SIG-M5 treated with dmso at 0.1 percent for 504 hours (cell line): ENCODE data around the gene MAPKAP1.

ENCODE experiments used
- DNase-seq: peaks from one replicate; lab custom pipeline; 2025; ENCODE audit not compliant: unreplicated experiment; lab: John Stamatoyannopoulos, UW

The MAPKAP1 gene

DNA sequence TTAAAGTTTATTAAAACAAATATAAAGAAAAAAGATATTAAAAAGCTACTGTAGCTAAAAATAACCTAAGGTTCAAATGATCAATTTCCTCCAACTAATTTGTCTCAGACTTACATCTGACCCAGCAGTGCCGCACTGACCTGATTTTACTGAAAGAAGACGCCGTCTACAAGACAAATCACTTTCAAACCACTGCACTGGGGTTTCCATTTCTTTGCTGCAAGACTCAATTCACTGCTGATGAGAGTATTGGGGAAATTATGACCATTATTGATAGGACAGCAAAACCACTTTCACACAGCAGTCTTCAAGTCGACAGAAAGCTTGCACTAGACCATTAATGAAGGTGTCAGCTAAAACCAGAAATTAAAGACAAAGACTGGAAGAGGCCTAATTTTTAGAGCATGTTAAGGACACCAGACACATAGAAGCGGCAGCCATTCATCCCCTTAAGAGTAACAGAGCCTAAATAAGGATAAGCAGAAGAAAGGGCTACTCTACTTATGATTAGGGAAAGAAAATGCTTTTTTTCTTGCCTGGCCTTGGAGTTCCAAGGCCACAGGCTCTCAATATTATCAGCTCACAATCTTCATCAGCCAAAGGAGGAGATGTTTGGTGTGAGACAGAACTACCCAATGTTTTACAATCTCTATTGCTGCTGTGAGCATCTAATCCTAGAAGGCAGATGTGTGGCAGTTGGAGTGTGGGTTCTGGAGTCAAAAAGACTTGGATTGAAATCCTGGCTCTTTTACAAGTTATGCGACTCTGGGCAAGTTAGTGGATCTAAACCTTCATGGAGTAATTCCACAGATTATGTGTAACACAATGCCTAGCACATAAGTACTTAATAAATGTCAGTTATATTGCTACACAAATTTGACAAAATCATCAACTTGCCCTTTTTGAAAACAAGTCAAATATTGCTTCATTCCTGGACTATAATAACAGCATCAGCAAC, 190.7 kb downstream of the MAPKAP1 start:
- DNase-seq = no peak

DNA sequence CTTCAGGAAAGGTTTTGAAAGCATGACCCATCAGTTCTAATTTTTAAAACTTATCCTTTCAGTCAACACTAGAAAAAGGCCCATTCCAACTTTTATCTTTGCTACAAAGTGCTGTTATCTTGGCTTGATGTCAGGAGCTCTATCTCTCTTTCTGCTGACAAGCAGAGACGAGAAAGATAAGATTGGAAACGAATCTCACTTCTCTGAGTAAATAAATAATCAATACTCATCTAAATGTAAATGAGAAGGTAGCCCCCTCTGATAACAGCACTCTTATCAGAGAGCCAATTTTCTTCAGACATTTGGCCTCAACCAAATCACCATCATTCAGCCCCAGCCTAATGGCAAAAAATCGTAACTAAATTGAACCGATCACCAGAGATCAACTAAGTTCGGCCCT, 191.7 kb downstream of the MAPKAP1 start:
- DNase-seq = no peak

- no peak for DNase-seq
Measured at GRCh38 chr9:125514468-125514867, 192.5 kb downstream of the MAPKAP1 start.

- DNase-seq = no peak
Measured at GRCh38 chr9:125513668-125514413, 193.2 kb downstream of the MAPKAP1 start.

DNA sequence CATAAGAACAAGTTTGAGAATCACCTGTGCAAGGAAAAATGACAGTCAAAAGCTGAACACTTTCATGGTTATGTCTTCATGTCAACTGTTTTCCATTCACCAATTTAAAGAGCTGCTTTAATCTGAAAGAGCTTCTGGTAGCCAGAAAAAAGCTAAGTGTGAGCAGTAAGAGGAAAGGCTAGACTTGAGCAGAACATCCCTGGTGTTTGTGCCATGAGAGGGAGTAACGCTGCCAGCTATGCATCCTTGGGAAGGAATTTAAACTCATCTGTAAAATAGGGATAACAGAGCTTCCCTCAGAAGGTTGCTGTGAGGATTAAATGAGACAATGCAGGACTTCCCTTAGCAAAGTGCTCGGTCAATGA, 193.7 kb downstream of the MAPKAP1 start:
- DNase-seq = no peak

- DNase-seq = no peak
Measured at GRCh38 chr9:125511789-125512660, 195.0 kb downstream of the MAPKAP1 start.

GRCh38 chr9:125510980-125511379, 196.0 kb downstream of the MAPKAP1 start:
- no peak for DNase-seq

- no peak for DNase-seq
Measured at GRCh38 chr9:125509476-125509875, 197.5 kb downstream of the MAPKAP1 start.

DNA sequence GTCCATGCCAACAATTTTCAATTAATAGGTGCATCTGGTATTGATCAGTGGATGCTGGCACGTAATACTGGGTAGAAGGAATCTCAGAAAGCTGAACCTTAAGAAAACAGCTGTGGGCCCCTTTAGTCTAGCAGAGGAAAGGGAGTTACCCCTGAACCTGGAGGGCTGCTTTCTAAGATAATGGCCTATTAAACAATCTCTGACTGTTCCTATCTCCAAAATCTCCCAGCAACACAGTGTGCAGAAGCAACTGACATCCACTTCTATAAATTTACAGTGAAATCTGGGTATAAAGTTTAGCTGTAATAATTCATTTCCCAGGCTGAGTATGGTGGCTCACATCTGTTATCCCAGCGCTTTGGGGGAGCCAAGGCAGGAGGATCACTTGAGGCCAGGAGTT, 198.8 kb downstream of the MAPKAP1 start:
- no peak for DNase-seq

DNA sequence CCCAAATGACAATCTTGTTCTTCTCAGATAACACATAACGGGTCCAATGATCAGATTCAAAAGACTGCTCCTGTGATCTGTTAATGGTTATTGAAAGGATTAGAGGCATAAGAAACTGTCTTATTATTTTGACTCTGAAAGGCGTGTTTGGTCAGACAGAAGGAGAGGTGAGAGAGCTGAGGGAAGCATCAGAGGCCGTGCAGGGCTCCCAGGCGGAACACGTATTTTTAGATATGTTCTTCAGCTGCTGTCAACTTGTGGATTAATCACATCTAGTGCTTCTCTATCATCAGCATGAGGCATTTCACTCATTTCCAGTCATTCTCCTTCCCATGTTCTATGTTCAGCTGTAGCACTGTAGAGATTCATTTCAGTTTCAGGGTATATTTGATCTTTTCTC, 199.8 kb downstream of the MAPKAP1 start:
- DNase-seq = no peak

GRCh38 chr9:125505988-125506438, 201.0 kb downstream of the MAPKAP1 start:
- no peak for DNase-seq

- no peak for DNase-seq
Measured at GRCh38 chr9:125504616-125505015, 202.4 kb downstream of the MAPKAP1 start.

- no peak for DNase-seq
Measured at GRCh38 chr9:125497906-125498305, 209.1 kb downstream of the MAPKAP1 start.

DNA sequence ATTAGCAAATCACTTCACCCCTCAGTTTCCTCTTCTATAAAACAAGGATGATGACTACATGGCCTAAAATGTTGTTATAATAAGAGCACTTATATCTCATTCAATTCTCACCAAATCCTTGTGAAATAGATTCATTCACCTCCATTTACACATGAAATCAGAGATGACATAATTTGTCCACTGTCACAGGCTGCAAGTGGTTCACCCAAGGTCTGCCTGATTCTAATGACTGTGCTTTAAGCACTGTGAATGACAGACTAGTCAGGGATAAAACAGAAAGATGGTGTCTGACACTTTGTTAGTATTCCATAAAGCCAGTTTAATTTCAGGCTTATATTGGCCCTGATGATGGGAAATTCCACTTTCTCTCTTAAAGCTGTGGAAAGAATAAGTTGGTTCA, 209.5 kb downstream of the MAPKAP1 start:
- no peak for DNase-seq

GRCh38 chr9:125496313-125496834, 210.6 kb downstream of the MAPKAP1 start:
- DNase-seq = no peak

GRCh38 chr9:125495172-125496119, 211.6 kb downstream of the MAPKAP1 start:
- no peak for DNase-seq

GRCh38 chr9:125494653-125494915, 212.4 kb downstream of the MAPKAP1 start:
- DNase-seq = no peak

DNA sequence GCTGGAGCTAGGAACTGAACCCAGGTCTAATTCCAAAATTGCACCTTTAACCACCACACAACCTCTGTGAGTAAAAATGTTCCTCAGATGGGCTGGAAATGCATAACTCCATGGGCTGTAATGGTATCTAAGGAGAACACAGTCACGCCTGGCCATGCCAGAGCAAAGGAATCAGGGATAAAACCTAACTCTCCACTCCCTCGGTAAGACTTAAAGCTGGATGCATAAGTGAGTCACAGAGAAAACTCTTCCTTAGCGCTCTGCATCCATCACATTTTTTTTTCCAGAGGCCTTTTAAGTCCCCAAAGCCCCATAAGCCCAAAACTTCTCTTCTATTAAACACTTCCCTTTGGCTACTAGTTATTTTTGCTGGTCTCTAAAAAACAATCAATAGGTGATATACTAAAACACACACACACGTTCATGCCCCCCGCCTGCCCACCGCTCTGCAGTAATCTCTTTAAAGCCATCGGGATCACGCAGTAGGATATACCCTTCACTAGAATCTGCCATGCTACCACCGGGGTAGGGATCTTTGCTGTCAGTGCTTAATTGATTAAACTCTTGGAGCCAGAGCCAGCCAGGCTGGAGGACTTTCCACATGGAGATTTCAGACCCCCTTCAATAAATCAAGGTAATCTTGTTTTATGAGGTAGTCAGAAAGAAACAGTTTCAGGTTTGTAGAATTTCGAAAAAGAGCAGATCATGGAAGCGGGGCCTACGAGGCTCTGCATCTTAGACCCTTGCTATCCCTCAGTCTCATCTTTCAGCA, 212.9 kb downstream of the MAPKAP1 start:
- no peak for DNase-seq

DNA sequence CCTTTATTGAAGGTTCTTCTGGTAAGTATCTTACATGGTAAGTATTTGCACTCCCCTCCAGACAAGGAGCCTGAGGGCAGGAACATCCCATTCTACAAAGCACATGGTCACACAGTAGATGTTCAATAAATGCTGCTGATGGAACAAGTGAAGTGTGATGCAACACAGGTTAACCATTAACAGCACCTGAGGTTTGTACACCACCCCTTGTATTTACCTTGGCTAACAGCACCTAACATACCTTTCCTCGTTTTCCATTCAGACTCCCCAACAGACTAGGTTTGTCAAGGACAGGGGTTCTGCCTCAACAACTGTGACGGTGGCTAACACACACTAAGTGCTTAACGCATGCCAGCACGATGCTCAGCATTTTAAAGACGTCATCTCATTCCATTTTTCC, 213.6 kb downstream of the MAPKAP1 start:
- no peak for DNase-seq
